Kidney (tissue), 14 donors: Measurements from ENCODE around the gene PCYOX1L. TPM values are rescaled to one million over a fixed set of nuclear protein-coding genes. Genes with fewer than 3 reads are reported as not detected.

Experiments
- DNase-seq, 5 donors: peaks; one replicate each; pipeline ENCODE4 v3.0.0-alpha.2; 2013 to 2020
- FAIRE-seq: peaks from 2 replicates; lab custom pipeline; 2012; peaks lifted over from hg19 to GRCh38; lab: Jason Lieb, UNC
- H3K27ac ChIP-seq, 2 donors: one replicate each; pipeline ENCODE4 v1.7.0; 2013; ENCODE audit warnings: low read depth in 2 of 2, low read length in 2 of 2, inconsistent platforms in 1 of 2
- H3K27me3 ChIP-seq: one replicate; pipeline ENCODE4 v1.7.1; 2013; ENCODE audit warnings: low read length, inconsistent platforms; ENCODE audit not compliant: control insufficient read depth, insufficient read depth
- H3K36me3 ChIP-seq, 3 donors: one replicate each; pipeline versions ENCODE4 v1.7.0 to v1.7.1; 2013; ENCODE audit warnings: low read length in 3 of 3, control low read depth in 1 of 3, inconsistent platforms in 1 of 3; ENCODE audit not compliant: insufficient read depth in 3 of 3, control insufficient read depth in 2 of 3
- H3K4me1 ChIP-seq, 3 donors: one replicate each; pipeline versions ENCODE4 v1.7.0 to v1.7.1; 2013; ENCODE audit warnings: low read length in 3 of 3, inconsistent platforms in 1 of 3, low read depth in 1 of 3; ENCODE audit not compliant: control insufficient read depth in 2 of 3, insufficient read depth in 2 of 3
- H3K4me3 ChIP-seq, 3 donors: one replicate each; pipeline versions ENCODE4 v1.7.0 to v1.8.1; 2013; ENCODE audit warnings: low read length in 3 of 3, control low read depth in 1 of 3, inconsistent platforms in 1 of 3
- H3K9ac ChIP-seq, 3 donors: one replicate each; pipeline versions ENCODE4 v1.7.0 to v1.7.1; 2013; ENCODE audit warnings: low read length in 3 of 3, control low read depth in 1 of 3, inconsistent platforms in 1 of 3
- H3K9me3 ChIP-seq, 3 donors: one replicate each; pipeline versions ENCODE4 v1.7.0 to v1.7.1; 2013; ENCODE audit warnings: low read length in 3 of 3, control low read depth in 1 of 3, inconsistent platforms in 1 of 3; ENCODE audit not compliant: control insufficient read depth in 2 of 3, insufficient read depth in 1 of 3
- intact Hi-C: fragments of 100-400 bp; cut with DNase I; formaldehyde crosslinking; loops from one replicate; pipeline ENCODE4 v1.11.1; 2022
- polyA plus RNA-seq: library from polyadenylated mRNA; stranded (reverse); fragments of 350-450 nt; fragmentation: Illumina TruSeq; extraction: RNeasy Lipid Tissue Mini Kit (QIAGEN cat#74804); gene quantifications from one replicate; pipeline ENCODE4 v1.2.3, GENCODE V29; 2014; ENCODE audit warnings: low read depth, low replicate concordance; ENCODE audit not compliant: insufficient read depth
- total RNA-seq: library from RNA; stranded (reverse); fragmentation: NEBNext Ultra II Directional; extraction: Animal tissue kit (Norgen Biotek cat#: 25700); gene quantifications from one replicate; pipeline ENCODE4 v1.2.1, GENCODE V29; 2021
- TF ChIP-seq, protein P1 (sequence below): IDR thresholded peaks from 3 replicates; pipeline ENCODE4 v1.5.1; 2012; ENCODE audit warnings: mild to moderate bottlenecking, moderate library complexity, borderline replicate concordance; ENCODE audit not compliant: insufficient read depth; ENCODE audit errors: extremely low read depth
- donor health status: control.
- donor health status: control.
- donor health status: control.
- donor health status: control.
- donor health status: control.
- donor health status: DM: yes; HTN: yes; CAD: no.
- donor health status: Normal renal cell carcinoma (clear cell type).

PCYOX1L gene
- total and polyA plus RNA-seq, 2 donors from 2014 or later: 7.2 to 9.0 TPM

DNA sequence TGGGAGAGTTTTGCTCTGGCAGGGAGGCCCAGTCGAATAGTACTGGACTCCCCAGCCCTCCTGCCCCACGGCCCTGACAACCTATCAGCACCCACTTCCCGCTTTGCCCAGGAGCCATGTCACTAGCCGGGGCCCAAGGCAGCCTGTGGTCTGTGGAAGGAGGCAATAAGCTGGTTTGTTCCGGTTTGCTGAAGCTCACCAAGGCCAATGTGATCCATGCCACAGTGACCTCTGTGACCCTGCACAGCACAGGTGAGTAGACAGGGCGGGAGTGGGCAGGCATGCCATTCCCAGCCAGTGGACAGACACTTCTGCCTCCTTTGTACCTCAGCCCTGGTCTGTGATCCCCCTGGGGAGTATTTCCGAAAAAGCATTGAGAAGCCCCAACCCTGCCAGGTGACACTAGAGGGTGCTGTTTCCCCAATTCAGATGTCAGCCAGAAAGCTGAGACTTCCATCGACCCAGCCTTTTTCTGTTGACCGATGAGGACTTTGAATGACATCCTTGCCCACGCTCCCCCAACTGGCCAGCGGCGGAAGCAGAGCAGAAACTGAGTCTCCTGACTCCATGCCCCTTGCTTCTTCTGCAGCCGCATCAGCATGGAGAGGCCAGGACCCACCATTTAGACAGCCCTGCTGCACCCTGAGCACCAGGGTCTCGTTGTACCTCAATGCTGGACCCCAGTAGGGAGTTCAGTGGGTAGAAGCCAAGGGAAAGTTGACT, 9.6 kb downstream of the PCYOX1L start:
- FAIRE-seq: no peak
- intact Hi-C loops: loop anchor here (10.0 kb wide), 1 partner anchor 197 kb away; no protein-coding TSS in a partner anchor
- peaks cover 0 to 10% (median 0%) of the 10 kb centered on the region in 3 donors for H3K4me1 ChIP-seq

DNA sequence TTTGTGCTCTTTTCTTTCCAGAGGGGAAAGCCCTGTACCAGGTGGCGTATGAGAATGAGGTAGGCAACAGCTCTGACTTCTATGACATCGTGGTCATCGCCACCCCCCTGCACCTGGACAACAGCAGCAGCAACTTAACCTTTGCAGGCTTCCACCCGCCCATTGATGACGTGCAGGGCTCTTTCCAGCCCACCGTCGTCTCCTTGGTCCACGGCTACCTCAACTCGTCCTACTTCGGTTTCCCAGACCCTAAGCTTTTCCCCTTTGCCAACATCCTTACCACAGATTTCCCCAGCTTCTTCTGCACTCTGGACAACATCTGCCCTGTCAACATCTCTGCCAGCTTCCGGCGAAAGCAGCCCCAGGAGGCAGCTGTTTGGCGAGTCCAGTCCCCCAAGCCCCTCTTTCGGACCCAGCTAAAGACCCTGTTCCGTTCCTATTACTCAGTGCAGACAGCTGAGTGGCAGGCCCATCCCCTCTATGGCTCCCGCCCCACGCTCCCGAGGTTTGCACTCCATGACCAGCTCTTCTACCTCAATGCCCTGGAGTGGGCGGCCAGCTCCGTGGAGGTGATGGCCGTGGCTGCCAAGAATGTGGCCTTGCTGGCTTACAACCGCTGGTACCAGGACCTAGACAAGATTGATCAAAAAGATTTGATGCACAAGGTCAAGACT, 10.3 kb downstream of the PCYOX1L start:
- DNase-seq: no peak
- no peak for FAIRE-seq
- no peak overlapping the region for H3K9ac ChIP-seq
- H3K9me3 ChIP-seq: no peaks in the 10 kb centered on the region
- intact Hi-C loops: loop anchor here (10.0 kb wide), 1 partner anchor 197 kb away; no protein-coding TSS in a partner anchor
- H3K4me1 ChIP-seq: peaks cover 0 to 10% (median 0%) of the 10 kb centered on the region in 3 donors
- H3K36me3 ChIP-seq: no peaks in the 10 kb centered on the region
- no peak overlapping the region for H3K4me3 ChIP-seq
- no peaks in the 10 kb centered on the region for H3K27me3 ChIP-seq
- H3K27ac ChIP-seq: no peak overlapping the region
- TF ChIP-seq, protein P1, sequence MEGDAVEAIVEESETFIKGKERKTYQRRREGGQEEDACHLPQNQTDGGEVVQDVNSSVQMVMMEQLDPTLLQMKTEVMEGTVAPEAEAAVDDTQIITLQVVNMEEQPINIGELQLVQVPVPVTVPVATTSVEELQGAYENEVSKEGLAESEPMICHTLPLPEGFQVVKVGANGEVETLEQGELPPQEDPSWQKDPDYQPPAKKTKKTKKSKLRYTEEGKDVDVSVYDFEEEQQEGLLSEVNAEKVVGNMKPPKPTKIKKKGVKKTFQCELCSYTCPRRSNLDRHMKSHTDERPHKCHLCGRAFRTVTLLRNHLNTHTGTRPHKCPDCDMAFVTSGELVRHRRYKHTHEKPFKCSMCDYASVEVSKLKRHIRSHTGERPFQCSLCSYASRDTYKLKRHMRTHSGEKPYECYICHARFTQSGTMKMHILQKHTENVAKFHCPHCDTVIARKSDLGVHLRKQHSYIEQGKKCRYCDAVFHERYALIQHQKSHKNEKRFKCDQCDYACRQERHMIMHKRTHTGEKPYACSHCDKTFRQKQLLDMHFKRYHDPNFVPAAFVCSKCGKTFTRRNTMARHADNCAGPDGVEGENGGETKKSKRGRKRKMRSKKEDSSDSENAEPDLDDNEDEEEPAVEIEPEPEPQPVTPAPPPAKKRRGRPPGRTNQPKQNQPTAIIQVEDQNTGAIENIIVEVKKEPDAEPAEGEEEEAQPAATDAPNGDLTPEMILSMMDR: no peak

More for the DNA sequence above, 9.6 kb downstream of the PCYOX1L start:
- TF ChIP-seq, protein P1: peak; percentile 49
- Histone ChIP-seq H3K9ac (no peak overlapping the region), H3K4me3 (no peak overlapping the region), H3K9me3 (no peaks in the 10 kb centered on the region), H3K27ac (no peak overlapping the region), H3K36me3 (no peaks in the 10 kb centered on the region), H3K27me3 (no peaks in the 10 kb centered on the region)
- DNase-seq: peak in 4 of 5 donors; percentile 77 to 87 (median 80)

DNA sequence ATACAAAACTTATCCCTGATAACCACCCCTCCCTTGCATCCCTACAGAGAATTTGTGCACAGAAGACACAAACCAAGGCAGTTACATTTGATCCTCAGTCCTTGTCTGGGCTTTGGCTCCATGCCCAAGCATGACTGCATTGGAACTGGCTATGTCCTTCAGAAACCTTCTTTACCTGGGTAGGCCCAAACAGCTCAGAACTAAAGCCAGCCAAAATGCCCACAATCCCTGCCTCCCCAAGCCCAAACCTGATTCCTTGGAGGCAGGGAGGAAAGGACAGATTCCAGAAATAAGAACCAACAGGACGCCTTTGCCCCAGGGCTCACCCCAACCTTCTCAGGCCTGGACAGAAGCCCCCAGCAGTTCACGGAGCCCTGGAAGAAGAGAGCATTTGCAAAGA, 13.0 kb downstream of the PCYOX1L start:
- no peaks in the 10 kb centered on the region for H3K36me3 ChIP-seq
- no peak for DNase-seq
- no peak for FAIRE-seq

More for the DNA sequence above, 13.0 kb downstream of the PCYOX1L start:
- no peaks in the 10 kb centered on the region for H3K9me3 ChIP-seq
- no peaks in the 10 kb centered on the region for H3K27me3 ChIP-seq
- no peak overlapping the region for H3K27ac ChIP-seq
- intact Hi-C loops: loop anchor here (10.0 kb wide), 1 partner anchor 64 kb away; no protein-coding TSS in a partner anchor
- H3K4me1 ChIP-seq: peaks cover 0 to 10% (median 0%) of the 10 kb centered on the region in 3 donors
- H3K4me3 ChIP-seq: no peak overlapping the region
- H3K9ac ChIP-seq: no peak overlapping the region
- TF ChIP-seq, protein P1: no peak
